COLO668 (cell line): ENCODE measurements around the gene CCDC171.
A peak's percentile ranks its signal among the peaks of the same experiment; 100 is the strongest.

Experiments used
- DNase-seq: peaks from one replicate; lab custom pipeline; 2025; ENCODE audit not compliant: unreplicated experiment; lab: John Stamatoyannopoulos, UW

The CCDC171 gene

GRCh38 chr9:15975101-15975778, 422.4 kb downstream of the CCDC171 start:
- no peak for DNase-seq

DNA sequence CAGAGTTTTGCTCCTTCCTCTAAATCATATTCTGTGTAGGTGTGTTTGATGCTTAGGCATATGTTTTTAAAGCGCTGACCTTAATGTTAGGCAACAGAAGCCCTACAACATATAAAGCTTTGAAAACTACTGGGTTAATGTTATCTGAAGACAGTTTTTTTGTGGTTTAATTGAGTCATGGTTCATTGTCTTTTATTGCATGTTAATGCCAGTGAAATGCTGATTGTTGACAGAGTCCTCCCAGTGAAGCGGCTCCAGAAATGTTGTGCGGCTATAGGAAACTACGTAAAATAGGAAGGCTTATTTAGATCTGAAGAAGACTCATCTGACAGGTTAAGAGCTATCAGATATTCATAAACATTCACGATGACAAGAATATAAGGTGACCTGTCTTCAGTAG, 424.6 kb downstream of the CCDC171 start:
- DNase-seq, result no peak

DNA sequence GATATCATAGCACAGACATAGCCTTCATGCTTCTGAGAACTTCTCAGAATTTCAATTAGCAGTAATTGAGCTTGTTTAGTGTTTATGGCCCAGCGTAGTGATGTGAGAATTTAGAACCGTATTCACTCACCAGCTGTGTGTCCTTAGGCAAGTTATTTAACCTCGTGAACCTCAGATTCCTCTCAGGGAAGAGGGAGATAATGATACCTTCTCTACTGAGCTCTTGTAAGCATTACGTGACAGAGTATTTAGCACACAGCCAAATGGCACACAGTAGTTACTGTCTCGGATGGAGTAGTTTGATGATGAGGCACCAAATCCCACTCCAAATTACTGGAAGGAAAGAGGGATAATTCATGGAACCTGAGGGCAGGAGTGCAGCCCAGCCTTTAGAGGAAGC, 429.3 kb downstream of the CCDC171 start:
- DNase-seq, result no peak

GRCh38 chr9:15999422-16000339, 446.8 kb downstream of the CCDC171 start:
- no peak for DNase-seq

DNA sequence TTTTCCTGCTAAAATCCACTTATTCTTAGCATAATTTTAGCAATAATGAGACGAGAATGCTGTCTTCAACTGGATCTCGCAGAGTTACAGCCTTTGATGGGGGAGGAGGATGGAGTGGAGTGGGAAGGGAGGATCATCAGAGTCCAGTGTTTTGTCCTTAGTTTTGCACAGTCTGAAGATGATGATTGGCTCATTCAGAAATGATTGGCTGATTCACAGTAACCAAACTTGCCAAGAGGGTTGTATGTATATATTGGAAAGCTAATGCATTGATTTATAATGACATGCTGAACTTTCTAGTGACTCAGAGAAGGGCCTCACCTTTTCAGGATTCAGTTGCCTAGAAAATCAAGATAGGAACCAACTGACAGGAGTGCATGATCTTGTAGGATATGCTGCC, 448.0 kb downstream of the CCDC171 start:
- no peak for DNase-seq

DNA sequence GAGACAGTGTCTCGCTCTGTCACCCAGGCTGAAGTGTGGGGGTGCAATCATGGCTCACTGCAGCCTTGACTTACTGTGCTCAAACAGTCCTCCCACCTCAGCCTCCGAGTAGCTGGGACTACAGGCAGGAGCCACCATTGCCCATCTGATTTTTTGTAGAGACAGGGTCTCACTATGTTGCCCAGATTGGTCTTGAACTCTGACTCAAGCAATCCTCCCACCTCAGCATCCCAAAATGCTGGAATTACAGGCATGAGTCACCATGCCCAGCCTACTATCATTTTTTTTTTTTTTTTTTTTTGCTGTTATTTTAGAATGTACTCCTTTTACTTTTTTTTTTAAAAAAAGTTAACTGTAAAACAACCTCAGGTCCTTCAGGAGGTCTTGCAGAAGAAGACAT, 449.0 kb downstream of the CCDC171 start:
- no peak for DNase-seq

- no peak for DNase-seq
Measured at GRCh38 chr9:16002816-16003215, 450.0 kb downstream of the CCDC171 start.

- peak; percentile 89 for DNase-seq
Measured at GRCh38 chr9:16003785-16004184, 450.9 kb downstream of the CCDC171 start.

DNA sequence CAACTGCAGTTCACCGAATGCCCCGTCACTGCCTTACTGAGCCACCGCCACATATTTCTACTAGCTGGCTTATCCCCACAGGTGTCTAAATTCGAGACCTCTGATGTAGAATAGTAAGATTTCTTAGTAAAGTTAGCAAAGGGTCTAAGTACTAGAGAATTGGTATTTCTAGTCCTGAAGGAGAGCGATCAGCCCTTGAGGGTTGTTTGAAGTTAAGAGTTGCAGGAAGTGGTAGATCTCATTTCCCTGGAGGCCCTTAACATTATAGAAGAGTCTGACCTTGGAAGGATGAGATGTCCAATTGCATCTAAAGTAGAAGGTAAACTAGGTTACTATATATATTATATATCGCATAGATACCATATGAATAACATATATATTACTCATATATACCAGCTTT, 451.8 kb downstream of the CCDC171 start:
- DNase-seq, result no peak

DNA sequence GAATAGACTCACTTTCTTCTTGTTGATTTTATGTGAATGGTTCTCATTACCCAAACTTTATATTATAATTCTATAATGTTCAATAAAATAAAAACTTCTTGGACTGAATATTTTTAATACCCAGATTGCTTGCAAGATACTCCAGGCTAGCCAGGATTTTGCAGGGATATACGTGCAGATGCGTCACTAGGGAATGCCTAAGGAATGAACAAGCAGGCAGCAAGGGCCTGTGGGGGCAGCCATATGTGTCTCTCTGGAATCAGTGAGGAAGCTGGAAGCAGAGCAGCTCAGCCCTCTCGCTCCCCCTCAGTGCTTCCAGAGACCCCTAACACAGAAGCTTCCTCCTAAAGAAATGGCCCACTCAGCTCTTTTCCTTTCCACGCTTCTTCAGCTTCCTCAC, 457.4 kb downstream of the CCDC171 start:
- no peak for DNase-seq

- DNase-seq, result no peak
Measured at GRCh38 chr9:16012621-16013020, 459.8 kb downstream of the CCDC171 start.

DNA sequence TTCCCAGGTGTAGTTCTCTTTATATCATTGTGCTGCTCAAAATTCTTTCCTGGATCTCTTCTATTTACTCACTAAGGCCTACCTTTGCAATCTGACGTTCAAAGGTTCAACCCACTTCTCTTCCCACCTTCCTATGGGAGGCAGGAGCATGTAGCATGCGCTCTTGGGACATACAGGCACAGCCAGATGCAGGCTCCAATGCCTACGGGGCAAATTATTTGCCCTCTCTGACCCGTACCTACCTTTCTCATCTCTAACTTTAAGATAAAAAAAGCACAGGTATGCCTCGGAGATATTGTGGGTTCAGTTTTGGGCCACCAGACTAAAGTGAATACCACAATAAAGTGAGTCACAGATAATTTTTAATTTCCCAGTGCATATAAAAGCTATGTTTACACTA, 460.5 kb downstream of the CCDC171 start:
- no peak for DNase-seq

DNA sequence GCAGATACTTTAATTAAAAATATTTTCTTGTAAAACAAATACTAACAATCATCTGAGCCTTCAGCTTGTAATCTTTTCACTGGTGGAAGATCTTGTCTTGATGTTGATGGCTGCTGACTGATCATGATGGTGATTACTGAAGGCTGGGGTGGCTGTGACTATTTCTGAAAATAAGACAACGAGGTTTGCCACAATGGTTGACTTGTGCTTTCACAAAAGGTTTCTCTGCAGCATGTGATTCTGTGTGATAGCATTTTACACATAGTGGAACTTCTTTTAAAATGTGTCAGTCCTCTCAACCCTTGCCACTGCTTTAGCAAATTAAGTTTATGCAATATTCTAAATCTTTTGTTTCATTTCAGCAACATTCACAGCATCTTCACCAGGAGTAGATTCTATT, 461.0 kb downstream of the CCDC171 start:
- no peak for DNase-seq

DNA sequence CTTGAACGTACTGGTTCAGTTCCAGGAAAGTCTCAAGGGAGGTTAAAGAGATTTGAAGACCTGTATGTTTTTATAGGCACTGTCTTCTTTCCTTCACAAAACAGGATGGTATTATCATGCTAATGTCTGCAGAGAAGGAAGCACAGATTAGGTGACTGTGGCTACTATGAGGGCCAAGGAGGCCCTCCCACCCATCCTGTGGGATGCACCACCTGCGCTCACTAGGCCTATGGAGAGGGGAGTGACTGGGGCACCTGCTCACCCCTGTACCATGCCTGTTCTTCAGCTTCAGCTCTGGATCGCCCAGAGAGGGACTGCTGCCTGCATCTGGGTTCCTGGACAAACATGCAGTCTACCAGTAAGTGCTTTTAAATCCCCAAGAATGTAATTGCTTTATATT, 469.4 kb downstream of the CCDC171 start:
- DNase-seq, result no peak

DNA sequence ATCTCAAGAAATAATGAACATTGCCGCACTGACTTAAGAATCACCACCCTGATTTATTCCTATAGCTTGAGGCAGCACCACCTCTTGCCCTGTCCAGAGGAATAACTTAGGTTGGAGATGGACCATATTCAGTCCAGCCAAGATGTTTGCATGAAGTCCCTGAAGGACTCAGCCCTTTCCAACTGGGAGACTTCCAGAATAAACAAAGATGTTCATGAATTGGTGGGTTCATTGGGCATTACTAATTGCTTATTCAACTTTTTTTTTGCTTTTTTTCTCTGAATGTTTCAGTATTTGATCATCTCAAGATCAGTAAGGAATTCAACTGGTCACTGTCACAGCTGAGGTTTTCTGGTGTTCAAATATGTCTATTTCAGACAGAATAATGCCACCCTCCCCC, 470.6 kb downstream of the CCDC171 start:
- DNase-seq, result no peak
